Lung microvascular endothelial cell (primary cell): ENCODE results near the gene PKMYT1. TPM values are rescaled to one million over a fixed set of nuclear protein-coding genes. Genes with fewer than 3 reads are reported as not detected.
"Not testable (repeated sequence)": the region's sequence is repeated elsewhere in the genome, so short reads cannot be mapped to it uniquely, and the experiment has no call there.

Experiments used
- DNase-seq, 2 donors: peaks; one replicate each; pipeline versions ENCODE4 v3.0.0 to v3.0.0-alpha.2; 2010; ENCODE audit warnings: low read depth in 2 of 2
- total RNA-seq: library from RNA; depleted of rRNA; stranded (reverse); fragments of >200 nt; gene quantifications from 2 replicates; pipeline ENCODE4 v1.2.1, GENCODE V29; 2014

The PKMYT1 gene
- total RNA-seq, 1 donor from 2014 or later: 0.99 TPM

GRCh38 chr16:2962334-2963073, 17.7 kb downstream of the PKMYT1 start:
- no peak for DNase-seq

GRCh38 chr16:2960183-2961010, 19.8 kb downstream of the PKMYT1 start:
- no peak for DNase-seq

GRCh38 chr16:2959206-2959605, 21.0 kb downstream of the PKMYT1 start:
- DNase-seq: no peak

- DNase-seq: no peak
Measured at GRCh38 chr16:2956579-2956956, 23.7 kb downstream of the PKMYT1 start.

- no peak for DNase-seq
Measured at GRCh38 chr16:2955779-2956578, 24.3 kb downstream of the PKMYT1 start.

- no peak for DNase-seq
Measured at GRCh38 chr16:2955438-2955778, 24.8 kb downstream of the PKMYT1 start.

GRCh38 chr16:2954656-2955381, 25.4 kb downstream of the PKMYT1 start:
- DNase-seq: no peak

GRCh38 chr16:2953706-2954627, 26.3 kb downstream of the PKMYT1 start:
- no peak for DNase-seq

GRCh38 chr16:2952679-2953078, 27.6 kb downstream of the PKMYT1 start:
- DNase-seq: no peak

GRCh38 chr16:2950773-2951172, 29.5 kb downstream of the PKMYT1 start:
- DNase-seq: no peak

- no peak for DNase-seq
Measured at GRCh38 chr16:2950353-2950724, 29.9 kb downstream of the PKMYT1 start.

- DNase-seq: no peak
Measured at GRCh38 chr16:2949705-2950352, 30.4 kb downstream of the PKMYT1 start.

GRCh38 chr16:2948807-2949704, 31.2 kb downstream of the PKMYT1 start:
- DNase-seq: no peak

- DNase-seq: no peak
Measured at GRCh38 chr16:2946649-2947048, 33.6 kb downstream of the PKMYT1 start.

- not testable (repeated sequence) for DNase-seq
Measured at GRCh38 chr16:2943716-2944115, 36.5 kb downstream of the PKMYT1 start.

GRCh38 chr16:2942045-2942444, 38.2 kb downstream of the PKMYT1 start:
- no peak for DNase-seq

GRCh38 chr16:2939968-2940367, 40.3 kb downstream of the PKMYT1 start:
- no peak for DNase-seq

- no peak for DNase-seq
Measured at GRCh38 chr16:2938206-2938605, 42.0 kb downstream of the PKMYT1 start.

- DNase-seq: no peak
Measured at GRCh38 chr16:2937170-2937569, 43.1 kb downstream of the PKMYT1 start.
